CD1c-positive myeloid dendritic cell (primary cell): ENCODE data around the gene CDO1.

Experiments used
- DNase-seq: peaks from one replicate; pipeline ENCODE4 v3.0.0-alpha.2; 2016; ENCODE audit errors: extremely low spot score

Gene CDO1

DNA sequence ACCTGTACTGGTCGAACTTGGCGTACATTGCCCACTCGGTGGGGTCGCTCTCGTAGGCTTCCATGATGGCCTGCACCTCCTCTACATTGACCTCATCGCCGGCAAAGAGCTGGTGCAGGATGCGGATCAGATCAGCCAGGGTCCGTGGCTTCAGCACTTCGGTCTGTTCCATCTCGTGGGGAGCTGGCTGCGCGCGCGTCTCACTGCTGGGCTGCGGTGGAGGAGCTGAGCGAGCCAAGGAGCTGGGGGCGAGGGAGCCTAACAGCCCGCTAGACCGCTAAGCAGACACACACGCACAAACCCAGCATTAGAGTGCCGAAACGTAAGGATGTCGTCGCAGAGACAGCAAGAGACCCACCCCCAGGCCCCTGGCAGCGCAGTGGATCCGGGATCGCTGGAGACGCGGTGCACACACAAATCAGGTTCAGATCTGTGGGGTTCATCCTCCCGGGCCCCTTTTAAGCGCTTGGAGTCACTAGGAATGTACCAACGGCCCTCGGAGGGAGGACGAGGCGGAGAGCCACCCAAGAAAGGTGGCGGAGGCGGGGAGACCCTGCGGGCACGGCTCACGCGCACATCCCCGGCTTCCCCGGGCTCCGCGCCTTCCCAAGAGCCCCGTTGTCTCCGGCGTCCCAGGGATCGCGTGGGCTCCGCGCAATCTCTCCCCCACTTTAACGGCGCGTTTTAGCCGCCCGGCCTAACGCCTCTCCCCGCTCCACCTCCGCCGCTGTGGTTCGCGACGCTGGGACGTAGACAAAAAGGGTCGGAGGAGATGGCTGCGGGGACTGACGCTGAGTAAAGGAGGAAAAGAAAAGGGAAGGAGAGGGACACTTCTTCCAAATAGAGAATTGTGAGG lies at the start of gene CDO1:
TSS of gene CDO1 (minus strand) at position 434 of the 856 bp plus-strand sequence. CDS start at position 172, 262 bp downstream.
- no peak for DNase-seq

GRCh38 chr5:115859378-115859777 lies 42.9 kb upstream of the CDO1 start:
- no peak for DNase-seq

- DNase-seq: no peak
Observed at GRCh38 chr5:115858396-115858795, 41.9 kb upstream of the CDO1 start.

DNA sequence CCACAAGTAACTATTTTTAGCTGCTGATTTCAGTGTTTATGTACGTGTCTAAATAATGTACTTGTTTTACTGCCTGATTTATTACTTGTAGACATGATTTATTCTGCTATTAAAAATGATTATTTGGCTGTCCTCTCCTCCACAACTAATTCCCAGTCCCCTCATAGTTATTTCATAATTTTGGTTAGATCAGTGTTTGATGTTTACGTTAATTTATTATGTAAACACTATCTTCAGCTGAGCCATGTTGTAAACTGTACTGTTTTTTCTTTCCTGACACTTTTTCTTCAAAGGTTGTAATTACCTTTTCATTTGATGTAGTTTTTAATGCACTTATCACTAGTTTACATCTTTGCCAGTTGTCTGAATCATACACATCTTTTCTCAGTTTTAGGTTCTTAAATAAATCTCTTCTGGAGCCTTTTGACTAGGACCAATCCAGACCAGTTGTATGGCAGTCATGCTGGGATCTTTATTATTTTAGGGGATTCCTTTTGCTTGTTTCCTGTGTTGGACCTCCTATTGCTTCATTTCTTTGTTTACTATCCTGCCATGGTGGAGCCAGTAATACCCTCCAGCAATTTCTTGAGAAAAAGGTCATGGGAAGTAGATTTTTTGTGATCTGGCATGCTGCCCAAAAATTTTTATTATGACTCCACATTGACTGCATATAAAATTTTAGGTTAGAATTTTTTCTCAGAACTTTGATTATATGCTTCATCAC lies 41.3 kb upstream of the CDO1 start:
- no peak for DNase-seq

GRCh38 chr5:115857057-115857479 lies 40.6 kb upstream of the CDO1 start:
- no peak for DNase-seq

GRCh38 chr5:115855959-115856358 lies 39.5 kb upstream of the CDO1 start:
- DNase-seq: peak; percentile 7

GRCh38 chr5:115854139-115854538 lies 37.7 kb upstream of the CDO1 start:
- no peak for DNase-seq

DNA sequence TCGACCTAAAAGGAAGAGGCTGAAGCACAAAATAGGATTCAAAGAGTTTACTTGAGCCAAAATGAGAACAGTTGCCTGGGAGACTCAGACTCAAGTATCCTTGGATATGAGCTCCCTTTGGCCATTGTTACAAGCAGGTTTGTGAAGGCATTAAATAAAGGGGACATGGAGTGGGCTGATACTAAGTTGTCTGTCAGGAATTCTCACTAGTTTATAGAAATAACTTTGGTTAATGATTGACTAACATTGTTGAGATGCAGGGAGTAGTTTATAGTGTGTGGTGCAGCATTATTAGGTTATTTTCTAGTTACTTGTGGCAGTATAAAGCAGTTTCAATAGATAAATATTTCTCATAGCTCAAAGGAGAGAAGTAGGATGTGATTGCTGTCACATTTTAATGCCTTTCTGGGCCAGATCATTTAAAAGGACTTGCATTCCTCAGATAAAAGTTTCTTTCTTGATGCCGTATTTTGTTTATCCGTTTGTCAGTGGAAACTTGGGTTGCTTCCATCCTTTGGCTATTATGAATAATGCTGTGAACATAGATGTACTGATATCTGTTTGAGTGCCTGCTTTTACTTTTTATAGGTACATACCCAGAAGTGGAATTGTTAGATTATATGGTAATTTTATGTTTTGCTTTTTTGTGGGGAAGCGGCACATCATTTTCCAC lies 34.4 kb upstream of the CDO1 start:
- DNase-seq: no peak

GRCh38 chr5:115849258-115849798 lies 32.9 kb upstream of the CDO1 start:
- DNase-seq: no peak

DNA sequence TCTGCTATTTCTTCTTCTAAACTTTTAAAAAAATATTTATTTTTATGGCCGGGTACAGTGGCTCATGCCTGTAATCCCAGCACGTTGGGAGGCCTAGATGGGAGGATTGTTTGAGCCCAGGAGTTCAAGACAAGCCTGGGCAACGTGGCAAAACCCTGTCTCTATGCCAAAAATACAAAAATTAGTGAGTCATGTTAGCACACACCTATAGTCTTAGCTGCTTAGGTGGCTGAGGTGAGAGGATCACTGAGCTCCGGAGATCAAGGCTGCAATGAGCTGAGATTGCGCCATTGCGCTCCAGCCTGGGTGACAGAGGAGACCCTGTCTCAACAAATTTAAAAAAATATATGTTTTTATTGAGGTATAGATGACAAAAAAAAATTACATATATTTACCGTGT lies 30.8 kb upstream of the CDO1 start:
- DNase-seq: no peak

- DNase-seq: no peak
Observed at GRCh38 chr5:115844321-115844817, 27.9 kb upstream of the CDO1 start.

DNA sequence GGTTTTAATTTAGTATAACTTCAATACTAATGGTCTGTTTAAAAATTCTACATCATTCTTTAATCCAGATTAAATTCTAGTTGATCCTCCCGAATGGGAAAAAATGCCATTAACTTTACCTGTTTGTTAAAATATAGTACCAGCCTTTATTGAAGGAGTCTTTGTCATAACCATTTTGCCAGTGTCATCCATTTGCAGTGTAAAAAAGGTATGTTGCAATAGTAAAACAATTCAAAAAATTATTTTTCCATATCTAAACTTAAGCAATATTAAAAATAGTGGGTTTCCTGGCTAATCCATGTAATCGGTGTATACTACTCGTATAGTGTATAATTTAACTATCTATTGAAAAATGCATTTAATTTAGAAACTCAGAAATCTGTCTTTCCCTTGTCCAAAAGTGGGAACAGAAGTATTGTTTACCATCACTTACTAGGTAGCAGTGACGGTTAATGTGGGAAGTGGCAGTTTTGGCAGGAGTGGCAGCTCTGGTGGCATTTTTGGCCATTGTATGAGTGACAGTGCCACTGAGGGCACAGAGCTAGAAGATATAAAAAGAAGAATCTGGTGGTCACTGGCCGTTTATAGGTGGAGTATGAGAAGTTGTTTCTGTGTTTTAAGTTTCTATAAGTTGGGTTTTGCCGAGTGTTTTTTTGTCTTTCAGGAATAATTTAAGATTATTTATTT lies 27.1 kb upstream of the CDO1 start:
- peak; percentile 26 for DNase-seq

DNA sequence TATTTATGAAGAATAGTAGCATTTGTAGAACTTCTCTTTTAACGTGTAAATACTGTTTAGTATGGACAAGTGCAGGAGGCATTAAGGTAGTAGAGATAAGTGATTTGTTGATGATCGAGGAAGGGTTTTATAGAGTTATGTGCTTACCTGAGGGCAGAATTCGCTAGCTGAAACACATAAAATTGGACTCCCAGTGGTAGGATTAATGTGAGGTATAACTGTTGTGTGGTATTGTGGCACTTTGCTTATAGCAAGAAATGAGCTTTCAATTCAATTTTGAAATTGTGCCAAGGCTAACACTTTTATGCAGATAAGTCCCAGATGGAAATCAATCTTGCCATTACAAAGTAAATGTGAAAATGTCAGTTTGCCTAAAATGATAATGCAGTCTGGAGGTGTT lies 26.5 kb upstream of the CDO1 start:
- peak; percentile 3 for DNase-seq

DNA sequence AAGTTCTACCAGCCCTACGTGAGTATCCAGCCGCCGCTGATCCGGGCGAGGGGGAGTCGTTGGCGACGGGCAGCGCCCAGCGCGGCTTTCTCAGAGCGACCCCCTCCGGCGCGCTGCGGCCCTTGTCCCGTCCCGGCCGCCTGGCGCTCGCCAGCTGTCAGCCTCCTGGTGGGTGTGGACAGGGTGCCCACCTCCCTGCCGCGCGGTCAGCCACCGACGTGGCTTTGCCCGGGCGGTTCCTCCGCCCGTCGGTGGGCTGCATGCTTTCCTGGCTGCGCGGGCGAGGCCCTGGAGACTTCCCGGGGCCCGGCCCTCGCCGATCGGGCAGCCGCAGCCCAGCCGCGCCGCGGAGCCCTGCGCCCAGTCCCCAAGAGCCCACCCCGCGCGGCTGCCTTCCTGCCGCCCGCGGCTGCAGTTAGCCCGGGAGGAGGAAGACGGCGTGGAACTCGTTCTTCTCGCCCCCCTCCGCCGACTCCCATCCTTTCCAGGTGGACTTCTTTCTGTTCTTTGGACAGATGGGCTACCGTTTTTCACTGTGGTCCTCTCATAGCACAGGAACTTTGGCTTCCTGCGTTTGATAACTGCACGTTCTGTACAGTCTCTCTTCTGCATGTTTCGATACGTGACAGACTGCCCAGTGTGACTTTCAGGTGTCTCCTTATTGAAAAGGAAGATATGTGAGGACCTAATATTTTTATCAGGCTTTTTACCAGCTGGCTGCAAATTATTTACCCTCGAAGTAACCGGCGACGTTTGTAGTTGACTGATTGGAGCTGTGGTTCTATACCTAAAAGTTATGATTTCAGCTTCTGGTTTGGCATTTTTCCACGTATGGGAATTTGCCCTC lies 25.9 kb upstream of the CDO1 start:
- no peak for DNase-seq

- DNase-seq: peak; percentile 97
Observed at GRCh38 chr5:115841382-115842088, 25.1 kb upstream of the CDO1 start, which contains the start of the genes AP3S1 and ATG12. AP3S1 (plus strand) TSS chr5:115841935; CDS start chr5:115842038, 103 bp downstream. ATG12 (minus strand) TSS chr5:115841565; CDS start chr5:115841552, 13 bp downstream.

DNA sequence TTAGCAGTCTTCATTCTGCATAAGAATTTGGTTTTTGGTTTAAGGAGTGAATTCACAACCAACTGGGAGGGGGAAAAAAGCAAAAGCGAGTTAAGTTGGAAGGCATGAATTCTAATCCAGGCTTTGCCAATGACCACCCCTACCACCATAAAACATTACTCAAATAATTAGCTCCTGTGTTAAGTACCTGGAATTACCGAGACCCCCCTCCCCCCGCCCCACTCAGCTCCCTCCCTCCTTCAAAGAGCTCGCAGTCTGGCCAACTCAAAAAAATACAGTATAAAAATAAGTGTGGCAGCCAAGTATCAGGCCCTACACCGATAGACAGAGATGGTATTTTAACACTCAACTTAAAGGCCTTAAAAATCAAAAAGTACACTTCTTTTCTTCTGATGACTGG lies 24.4 kb upstream of the CDO1 start:
- DNase-seq: no peak

- peak; percentile 64 for DNase-seq
Observed at GRCh38 chr5:115838885-115839518, 22.5 kb upstream of the CDO1 start.

DNA sequence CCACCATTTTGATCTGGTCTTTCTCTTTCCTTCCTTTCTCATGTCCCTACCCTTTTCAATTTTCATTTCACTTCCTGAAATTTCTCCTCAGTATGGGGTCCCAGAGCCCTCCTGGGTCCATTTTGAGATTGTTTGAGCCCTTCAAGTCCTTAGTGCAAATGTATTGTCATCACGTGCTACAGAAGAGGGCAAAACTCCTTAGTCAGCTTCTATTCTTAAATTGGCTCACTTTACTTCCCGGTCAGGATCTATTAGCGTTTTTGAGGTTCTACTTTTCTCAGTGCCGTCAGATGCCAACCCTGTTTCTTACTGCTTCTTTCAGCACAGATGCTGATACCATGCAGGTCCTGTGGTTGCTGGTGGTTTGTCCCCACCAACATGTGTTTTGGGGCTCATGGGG lies 19.0 kb upstream of the CDO1 start:
- no peak for DNase-seq

DNA sequence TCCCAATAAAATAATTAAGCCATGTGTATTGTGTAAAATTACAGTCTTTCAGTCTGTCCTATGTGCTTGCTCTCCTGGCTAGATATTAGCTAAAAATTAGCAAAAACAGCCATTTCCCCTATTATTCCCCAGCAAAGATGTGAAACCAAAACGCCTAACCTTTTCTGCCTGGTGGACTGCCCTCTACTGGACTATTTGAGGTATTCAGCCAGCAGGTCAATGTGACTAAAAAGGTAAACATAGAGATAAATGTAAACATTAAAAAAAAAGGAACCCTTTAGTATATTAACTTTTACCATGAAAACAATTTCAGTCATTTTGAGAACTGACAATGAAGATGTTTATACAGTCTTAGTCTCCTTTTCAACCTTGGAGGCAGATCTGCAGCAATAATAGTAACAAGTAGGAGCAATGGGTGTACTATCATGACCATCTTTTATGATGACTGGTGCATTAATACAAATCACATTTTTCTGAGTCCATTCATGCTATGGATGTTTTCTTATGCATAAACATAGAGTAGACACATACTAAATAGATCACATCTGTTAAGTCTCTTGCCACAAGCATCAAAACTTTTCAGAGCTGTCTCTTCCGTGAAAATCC lies 14.8 kb upstream of the CDO1 start:
- DNase-seq: peak; percentile 67
